Ureter (tissue), 1 donor: ENCODE data around the gene MLN. TPM values are rescaled to one million over a fixed set of nuclear protein-coding genes. Genes with fewer than 3 reads are reported as not detected.

Experiments used
- DNase-seq: peaks from one replicate; pipeline ENCODE4 v3.0.0-alpha.2; 2020; ENCODE audit warnings: low spot score
- total RNA-seq: library from RNA; stranded (reverse); gene quantifications from one replicate; pipeline ENCODE4 v1.2.4, GENCODE V29; 2023
- donor health status: DM: yes; HTN: yes; CAD: no.

Gene MLN
- total RNA-seq, 1 donor from 2014 or later = not detected

DNA sequence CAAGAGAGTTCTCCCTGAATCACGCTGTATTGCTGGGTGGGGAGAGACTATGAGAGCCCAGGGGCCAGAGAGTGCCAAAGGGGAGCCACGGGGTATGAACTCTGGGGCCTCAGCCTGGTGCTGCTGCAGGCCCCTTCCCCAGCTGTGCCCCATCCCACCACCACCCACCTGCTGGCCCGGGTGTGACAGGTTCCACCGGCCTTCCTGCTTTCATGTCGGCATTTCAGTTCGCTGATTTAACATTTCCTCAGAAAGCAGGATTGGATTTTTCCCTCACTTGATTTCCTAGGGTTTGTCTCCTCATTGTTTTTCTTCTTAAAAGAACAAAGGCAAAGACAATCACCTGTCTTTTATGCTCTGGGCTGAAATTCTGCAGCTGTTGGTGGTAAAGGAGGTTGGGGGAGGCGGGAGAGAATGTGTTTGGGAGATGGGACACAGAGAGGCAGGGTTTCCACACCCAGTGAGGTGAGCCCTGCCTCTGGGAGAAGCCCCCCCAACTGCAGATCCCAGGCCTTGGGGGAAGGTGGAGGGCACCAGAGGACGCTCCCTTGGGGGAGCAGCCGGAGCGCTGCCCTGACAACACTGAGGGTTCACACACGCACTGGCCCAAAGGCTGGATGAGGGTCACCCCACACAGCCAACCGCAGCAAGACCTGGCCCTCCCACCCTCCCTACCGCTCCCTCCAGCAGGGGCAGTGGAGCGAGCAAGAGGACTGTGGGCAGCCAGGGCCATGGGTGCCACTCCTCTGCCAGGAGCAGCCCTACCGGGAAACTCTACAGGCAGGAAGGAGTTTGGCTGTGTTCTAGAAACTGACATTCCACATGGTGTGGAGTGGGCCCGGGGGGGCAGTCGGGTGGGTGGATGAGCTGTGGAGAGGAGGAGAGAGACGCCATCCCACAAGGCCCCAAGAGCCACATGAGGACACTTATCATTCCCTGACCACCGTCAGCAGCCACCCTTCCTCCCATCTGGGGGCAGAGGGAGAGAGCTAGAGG is 10.5 kb upstream of the MLN start:
- DNase-seq = no peak

DNA sequence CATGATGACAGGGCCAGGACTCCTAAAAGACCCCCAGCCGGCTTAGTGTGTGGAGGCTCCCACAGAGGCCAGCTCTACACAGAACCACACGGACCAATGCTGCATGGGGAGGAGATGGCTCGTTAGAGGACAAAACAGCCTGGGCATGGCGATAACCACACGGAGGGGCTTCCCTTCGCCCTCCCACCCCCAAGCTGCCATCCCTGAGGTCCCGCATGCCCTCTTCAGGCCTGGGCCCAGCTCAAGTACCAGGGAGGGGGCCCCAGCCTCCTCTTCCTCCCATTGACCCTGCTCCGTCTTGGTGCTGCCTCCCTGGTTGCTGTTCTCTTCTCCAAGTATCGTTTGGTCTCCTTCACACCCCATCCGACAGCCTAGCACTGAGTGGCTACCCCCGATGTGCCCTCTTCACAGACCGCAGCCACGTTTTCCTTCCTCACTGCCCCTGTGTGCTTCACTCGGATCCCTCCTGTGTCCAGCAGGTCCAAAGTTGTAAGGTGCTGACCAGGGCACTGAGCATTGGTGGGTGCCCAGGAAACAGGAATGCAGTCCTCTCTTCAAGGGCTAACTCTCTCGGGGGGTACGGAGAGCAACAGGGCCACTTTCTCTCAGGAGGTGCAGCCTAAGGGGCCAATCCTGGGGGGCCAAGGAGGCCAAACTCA is 9.6 kb upstream of the MLN start:
- no peak for DNase-seq

DNA sequence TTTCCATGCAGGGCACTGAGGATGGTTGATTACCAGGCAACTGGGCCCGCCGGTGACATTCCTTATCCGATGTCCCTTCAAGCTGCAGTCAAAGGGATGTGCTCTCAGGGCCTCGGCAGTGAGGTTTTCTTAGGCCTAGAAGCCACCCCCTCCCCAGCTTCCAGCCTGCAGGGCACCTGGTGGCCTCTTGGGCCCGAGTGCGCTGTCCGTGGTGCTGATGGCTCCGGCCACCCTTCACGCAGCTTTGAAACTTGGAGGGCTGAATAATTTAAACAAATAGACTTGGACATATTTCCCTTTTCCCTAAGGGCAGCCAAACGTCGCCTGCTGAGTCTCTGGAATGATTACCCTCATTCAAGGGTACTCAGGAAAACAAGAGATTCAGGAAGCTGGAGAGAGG is 8.9 kb upstream of the MLN start:
- no peak for DNase-seq

DNA sequence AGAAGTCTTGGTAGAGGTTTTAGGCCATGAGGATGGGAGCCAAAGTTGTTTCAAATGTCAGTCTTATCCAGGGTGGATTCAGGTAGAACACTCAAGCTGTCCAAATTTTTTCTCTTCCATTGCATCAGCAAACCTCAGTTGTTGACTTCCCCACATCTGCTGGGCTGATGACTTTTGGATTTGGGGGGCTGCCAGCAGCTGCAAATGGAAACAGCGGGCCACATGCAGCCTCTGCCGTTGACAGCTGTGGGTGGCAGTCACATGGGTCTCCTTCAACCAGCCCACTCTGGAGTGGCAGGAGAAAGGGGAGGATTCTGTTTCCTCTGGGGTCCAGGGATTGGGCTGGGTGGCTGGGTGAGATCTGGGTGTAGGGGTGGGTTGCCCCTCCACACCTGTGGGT is 5.8 kb upstream of the MLN start:
- no peak for DNase-seq

DNA sequence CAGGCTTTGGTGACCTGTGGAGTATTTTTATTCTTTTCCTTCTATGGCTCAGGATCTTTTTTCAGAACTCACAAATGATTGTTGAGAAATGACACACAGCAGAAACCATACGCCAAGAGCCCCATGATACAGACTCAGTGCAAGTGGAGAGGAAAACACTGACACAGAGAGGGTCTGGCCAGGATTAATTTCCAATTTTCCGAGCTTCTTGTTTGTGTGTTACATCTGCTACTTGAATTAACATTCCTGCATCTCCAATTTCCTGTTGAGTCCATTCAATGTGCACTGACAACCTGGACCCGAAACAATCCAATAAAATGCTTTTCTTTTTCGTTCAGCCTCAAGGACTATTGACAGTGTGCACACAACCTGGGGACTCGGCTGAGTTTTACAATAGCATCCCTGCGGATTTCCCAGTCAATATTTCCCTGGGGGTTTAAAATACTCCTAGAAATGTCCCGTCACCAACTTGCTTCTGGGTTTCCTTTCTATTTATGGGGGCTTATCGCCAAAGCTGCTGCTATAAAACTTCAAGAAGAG is 4.9 kb upstream of the MLN start:
- DNase-seq = no peak

DNA sequence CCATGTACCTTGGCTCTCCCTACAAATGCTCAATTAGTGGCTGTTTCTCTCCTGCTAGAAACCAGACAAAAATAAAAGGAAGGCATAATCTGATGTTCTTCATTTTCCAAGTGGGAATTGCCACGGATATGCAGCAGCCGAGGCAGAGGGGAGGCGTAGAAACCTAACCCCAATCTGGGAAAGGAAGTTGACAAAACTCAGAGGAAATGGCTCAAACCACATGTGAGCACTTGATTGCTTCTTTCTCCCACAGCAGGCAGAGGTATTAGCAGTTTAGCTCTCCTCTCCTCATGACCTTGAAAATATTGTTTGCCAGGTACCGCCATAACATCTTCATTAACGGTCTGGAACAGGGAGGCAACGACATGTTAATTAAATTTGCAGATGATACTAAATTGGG is 3.8 kb upstream of the MLN start:
- DNase-seq = no peak

DNA sequence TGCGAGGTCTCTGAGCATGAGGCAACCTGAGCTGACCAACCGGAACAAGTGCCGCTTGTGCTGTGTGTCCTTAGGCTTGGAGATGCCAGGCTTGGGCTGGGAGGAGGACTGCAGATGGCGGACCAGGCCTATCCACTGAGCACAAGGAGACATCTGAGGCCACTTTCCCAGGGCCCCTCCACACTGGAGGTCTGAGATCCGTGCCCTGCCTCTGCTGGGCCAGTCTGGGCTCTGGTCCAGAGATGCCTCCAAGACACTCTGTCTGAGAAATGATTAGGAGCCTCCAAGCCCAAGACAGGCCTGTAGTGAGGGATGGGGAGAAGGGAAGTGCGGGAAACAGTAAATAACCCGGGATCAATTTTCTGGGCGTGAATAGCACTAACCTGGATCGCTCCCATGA is 3.0 kb upstream of the MLN start:
- DNase-seq = no peak

DNA sequence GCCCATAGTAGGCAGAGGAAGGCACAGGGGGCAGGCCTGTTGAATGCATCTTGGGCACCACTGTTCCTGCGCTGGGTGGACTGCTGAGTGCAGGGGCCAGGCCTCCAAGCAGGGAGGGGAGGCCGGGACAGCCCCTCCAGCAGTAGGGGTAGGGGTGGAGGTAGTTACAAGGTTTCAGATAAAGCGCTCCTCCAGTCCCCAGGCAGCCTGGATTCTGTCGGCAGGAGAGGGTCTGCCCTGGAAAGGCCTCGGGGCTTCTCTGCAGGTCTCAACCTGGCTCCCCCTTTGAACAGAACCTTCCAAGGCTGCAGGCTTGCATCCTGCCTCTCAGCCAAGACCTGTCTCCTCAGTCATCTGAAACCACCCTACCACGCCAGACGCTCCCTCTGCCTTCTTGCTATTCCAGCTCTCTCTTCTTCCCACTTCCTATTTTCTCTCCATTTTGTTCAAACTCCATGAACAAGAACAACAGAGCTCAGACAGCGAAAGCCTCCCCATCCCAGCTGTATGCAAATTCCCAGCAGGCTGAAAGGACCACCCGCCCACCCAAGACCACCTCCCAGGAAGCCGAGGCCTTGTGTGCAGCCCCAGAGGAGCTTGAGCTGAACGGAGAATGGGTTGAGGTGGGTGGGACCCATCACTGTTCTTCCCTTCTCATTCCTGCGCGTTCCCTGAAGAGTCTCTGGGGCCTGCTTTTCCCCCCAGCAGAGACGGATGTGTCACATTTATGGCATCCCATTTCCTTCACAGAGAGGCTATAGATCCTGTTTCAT is 1.4 kb downstream of the MLN start:
- no peak for DNase-seq

DNA sequence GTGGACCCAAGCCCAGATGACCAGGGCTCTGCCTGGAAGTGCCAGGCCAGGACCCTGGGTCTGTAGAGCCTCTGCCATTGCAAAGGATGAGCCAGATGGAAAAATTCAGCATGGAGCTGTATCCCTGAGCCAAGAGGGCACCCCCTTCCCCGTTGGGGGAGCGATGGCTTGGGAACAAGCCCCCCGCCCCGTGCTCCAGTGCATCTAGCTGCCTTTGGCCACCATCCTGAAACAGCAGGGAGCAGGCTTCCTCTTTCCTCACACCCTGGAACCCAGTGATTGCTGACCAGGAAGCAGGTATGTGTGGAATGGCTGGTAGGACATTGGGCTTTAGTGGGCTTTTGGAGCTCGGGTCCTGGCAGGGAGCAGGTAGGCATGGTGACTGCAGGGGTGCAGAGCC is 2.2 kb downstream of the MLN start:
- DNase-seq = no peak

DNA sequence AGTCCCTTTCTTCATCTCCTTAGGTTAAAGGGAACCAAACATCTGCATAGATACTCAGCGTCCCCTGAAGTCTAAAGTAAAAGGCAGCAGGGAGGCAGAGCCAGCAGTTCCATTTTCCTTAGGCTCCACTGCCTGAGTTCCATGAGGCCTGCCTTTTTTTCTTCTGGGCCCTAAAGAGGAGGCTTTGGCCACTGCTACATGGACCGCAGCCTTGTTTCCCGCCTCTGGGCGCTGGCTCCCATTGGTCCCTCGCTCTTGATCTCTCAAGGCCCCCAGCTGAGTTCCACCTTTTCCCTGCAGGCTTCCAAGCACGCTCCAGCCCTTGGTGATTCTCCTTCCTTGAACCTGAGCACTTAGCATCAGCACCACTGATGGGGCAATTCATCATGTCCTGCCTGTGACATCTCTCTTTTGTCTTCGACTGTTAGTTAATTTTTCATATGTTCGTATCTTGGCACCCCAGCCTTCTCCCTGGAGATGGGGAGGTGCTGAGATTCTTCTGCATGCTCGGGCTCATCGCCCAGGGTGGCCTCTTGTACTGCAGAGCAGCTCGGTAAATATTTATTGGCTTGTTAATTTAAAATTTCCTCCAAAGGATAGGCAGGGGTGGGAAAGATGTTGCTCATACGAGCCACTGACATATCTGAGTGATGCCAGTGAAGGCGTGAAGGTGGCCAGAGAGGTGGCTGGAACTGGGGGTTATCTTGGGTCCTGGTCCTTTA is 3.4 kb downstream of the MLN start:
- DNase-seq = no peak

DNA sequence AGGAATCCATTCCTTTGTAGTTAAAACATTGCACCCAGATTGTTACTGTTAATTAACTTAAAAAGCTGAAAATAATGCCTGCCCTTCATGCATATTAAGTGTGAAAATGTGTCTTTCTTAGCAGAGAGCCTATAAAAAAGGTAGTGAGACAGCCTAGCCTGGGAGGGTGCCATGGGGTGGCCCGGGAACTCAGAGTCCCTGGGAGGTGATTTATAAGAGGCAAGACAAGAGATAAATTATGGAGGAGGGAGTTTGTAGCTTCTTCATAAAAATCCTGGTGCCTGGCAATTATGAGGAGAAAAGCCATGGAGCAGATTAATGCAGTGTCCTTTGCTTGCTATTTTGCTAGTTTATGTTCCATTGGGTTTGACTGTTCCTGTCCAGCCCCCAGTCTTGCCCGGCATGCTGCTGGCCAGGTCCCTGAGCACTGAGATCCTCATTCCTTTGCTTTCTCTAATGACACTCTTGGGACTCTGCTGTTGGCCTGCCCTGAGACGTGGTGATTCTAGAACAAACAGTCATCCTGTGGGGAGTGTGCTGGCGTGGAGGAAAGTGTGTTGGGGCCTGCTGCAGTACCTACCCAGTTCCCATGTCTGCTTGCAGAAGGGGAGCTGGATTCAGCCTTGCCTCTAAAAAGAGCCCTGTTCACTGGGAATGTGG is 4.2 kb downstream of the MLN start:
- no peak for DNase-seq

DNA sequence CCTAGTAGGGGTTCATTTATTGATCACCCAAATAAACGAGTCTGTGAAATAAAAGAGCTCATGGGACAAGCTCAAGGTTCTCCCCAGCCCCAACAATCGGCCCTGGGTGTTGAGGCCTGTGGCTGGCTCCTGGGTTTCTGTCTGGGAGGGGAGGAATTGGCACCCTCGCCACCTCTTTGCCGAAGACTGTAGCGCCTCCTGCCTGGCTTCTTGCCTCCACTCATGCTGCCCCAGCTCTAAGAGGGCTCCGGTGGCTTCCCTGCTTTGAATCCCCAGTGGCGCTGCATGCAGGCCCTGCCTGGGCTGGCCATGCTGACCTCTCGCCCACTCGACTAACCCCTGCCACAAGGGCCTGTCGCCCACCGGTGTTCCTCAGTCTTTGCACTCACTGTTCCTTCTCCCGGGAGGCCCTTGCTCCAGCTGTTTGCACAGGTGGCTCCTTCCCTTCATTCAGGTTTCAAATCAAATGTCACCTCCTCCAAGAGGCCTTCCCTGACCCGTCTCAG is 5.4 kb downstream of the MLN start:
- no peak for DNase-seq

DNA sequence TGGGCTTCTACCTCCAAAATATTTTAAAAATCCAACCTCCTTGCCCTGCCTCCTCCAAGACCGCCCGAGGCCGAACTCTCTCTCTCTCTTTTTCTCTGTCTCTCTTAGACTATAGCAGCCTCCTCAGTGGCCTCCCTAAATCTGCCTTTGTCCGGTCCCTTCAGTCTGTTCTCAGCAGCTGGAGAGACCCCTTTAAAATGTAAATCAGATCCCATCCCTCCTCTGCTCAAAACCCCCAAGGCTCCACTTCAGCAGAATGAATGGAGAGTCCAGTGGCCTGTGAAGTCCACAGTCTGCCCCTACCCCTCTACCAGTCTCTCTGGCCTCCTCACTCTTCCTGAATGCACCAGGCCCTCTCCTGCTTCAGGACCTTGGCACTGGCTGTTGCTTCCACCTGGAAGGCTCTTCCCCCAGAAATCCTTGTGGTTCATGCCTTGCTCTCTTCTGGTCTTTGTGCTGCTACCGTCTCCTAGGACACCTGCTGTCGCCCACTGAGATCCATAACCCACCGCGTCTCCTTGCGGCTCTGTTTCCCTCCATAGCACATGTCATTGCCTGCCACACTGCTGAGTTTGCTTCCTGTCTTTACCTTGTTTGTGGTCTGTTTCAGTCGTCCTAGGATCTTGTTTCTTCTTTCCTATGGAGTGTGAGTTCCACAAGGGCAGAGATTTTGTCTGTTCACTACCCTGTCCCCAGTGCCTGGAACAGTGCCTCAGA is 6.0 kb downstream of the MLN start:
- DNase-seq = no peak

DNA sequence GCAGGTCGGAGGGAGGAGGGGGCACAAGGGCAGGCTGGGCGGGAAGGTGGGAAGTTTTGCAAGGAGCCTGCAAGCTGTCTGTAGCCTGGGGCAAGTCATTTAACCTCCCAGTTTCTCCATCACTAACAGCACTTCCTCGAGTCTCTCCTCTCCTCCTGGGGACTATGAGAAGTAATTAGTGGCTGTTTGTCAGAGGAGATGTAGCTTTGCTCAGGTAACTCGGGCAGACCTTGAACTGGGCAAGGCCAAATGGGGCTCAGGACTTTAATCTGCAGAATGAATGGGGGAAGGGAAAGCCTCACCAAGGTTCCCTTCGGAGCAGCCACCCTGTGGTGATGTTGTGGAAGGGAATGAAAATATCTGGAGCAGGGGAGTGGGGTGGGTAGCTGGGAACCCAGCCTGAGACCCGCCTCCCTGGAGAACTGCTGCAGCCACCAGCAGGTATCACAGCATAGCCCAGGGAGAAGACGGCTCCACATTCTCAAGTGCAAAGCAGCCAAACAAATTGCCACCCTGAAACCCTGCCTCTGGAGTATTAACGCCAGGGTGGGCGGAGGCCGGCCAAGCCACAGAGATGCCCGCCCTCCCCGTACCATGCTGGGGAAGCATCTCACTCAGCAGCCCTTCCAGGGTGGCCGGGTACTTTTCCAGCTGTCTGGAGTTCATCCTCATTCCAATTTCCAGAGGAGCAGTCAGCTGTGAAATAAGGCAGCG is 8.7 kb downstream of the MLN start:
- DNase-seq = no peak

DNA sequence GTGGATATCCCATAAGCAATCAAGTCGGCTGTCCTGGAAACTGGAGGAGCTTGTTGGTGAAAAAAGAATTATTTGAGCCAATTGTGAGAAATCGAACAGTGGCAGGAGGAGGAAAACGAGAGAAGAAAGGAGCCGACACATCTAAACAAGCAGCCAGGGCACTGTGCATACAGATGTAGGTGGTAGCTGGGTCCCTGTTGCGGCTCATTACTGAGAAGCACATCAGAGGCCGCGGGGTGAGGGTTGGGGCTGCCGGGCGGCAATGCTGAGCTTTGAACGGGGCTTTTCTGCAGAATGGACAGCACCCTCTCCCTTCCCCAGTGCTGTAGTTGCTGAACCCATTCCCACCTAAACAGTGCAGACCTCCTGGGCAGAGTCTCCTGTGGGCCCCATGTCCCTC is 10.8 kb downstream of the MLN start:
- DNase-seq = no peak

DNA sequence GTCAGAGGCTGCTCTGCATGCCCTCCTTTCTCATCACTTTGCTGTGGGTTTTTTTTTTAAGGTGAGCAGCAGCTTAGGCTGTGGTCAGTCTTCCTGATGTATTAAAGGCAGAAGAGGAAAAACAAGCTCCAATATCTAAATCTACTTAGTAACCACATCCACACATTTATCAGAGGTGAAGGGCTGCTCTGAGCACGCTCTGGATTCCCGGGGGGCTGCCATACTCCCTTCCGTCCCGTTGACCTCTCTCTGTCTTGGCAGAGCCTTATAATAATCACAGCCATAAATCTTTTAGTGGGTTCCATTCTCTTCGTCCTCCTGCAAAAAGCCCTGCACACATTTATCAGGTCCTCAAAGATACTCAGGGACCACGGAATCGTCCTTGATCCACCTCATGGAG is 12.2 kb downstream of the MLN start:
- no peak for DNase-seq

DNA sequence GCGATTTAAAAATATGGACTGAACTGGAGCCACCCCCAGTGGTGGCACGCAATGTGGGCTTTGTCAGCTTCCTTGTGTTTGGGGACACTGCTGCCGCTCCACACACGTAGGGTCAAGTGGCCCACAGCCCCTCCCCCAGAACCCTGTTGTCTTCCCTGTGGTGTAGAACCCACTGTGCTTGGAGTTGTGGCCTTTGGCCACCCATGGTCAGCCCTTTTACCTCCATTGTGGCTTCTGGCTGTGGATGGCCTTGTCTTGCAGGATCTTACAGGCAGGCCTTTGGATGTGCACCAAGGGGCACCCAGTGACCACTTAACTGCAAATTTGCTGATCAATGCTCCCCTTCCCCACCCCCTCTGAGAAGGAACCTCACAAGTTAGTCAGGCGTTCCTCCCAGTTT is 12.9 kb downstream of the MLN start:
- no peak for DNase-seq

DNA sequence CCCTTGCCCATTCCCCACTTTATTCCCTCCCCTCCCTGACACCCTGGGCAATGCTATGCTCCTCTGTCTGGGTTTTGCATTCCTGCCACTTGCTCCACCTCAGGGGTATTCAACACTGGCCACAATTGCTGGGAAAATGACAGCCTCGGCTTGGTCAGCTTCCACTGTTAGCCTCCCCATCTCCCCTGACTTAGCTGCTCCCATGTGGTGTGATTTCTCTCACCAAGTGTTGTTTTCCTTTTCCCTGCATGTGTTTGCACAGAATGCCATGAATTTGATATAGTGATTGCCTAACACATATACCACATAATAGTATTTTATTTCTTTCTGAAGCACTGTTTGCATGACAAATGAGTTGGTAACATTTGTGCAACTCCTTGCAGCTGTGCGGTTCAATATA is 13.4 kb downstream of the MLN start:
- no peak for DNase-seq

DNA sequence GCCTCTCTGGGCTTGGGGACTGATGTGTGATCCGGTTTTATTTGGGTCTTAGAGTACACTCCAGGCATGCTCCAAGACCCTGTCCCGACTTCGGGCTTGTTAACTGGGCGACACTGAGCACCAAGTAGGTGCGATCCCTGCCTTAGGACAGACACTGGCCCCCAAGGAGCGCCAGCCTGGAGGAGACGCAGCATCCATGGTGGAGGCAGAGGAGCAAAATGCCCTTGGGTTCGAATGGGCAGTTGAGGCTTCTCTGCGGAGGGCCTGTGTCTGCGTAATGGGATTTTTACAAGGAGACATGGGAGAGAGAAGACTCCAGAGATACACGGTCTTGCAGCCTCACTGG is 14.3 kb downstream of the MLN start:
- no peak for DNase-seq
